Sigmoid colon (tissue), 7 donors: ENCODE results near the gene LHFPL6. TPM values are rescaled to one million over a fixed set of nuclear protein-coding genes. Genes with fewer than 3 reads are reported as not detected.

Experiments
- DNase-seq: peaks from one replicate; pipeline ENCODE4 v3.0.0-alpha.2; 2019
- H3K27ac ChIP-seq, 4 donors: fragments of 200-600 bp; sonication (generic); one replicate each; pipeline ENCODE4 v1.5.1; 2016 to 2019; ENCODE audit warnings: mild to moderate bottlenecking in 1 of 4
- H3K27me3 ChIP-seq, 3 donors: fragments of 200-600 bp; sonication (generic); one replicate each; pipeline ENCODE4 v1.5.1; 2019; ENCODE audit warnings: mild to moderate bottlenecking in 1 of 3
- H3K36me3 ChIP-seq, 4 donors: fragments of 200-600 bp; sonication (generic); one replicate each; pipeline ENCODE4 v1.5.1; 2016 to 2019
- H3K4me1 ChIP-seq, 4 donors: fragments of 200-600 bp; sonication (generic); one replicate each; pipeline ENCODE4 v1.5.1; 2017 to 2019
- H3K4me3 ChIP-seq, 4 donors: fragments of 200-600 bp; sonication (generic); one replicate each; pipeline ENCODE4 v1.5.1; 2017 to 2019; ENCODE audit warnings: mild to moderate bottlenecking in 2 of 4, moderate library complexity in 1 of 4
- H3K9me3 ChIP-seq, 4 donors: fragments of 200-600 bp in 3 of 4; sonication (generic) in 3 of 4; one replicate each; pipeline versions ENCODE4 v1.5.1 to v1.6.1; 2013 to 2019
- EP300 ChIP-seq, 4 donors: sonication (generic); formaldehyde crosslinking; IDR thresholded peaks; one replicate each; pipeline ENCODE4 v1.6.1; 2017; ENCODE audit warnings: antibody characterized with exemption in 4 of 4
- POLR2A ChIP-seq, 2 donors: fragments of 450-650 bp; IDR thresholded peaks; one replicate each; pipeline ENCODE4 v1.6.1; 2016; ENCODE audit warnings: antibody characterized with exemption in 2 of 2, mild to moderate bottlenecking in 2 of 2, moderate library complexity in 2 of 2
- POLR2AphosphoS5 ChIP-seq, 4 donors: sonication (generic); formaldehyde crosslinking; IDR thresholded peaks; one replicate each; pipeline ENCODE4 v1.6.1; 2017; ENCODE audit warnings: antibody characterized with exemption in 4 of 4
- WGBS, 2 donors: extraction: QIAGEN DNeasy Blood & Tissue Kit; methylation state at CpG; one replicate each; pipeline ENCODE4 v1.1.7; 2013; 5-methylcytosine and 5-hydroxymethylcytosine counted together
- intact Hi-C: fragments of 100-400 bp; cut with DNase I; formaldehyde crosslinking; loops from one replicate; pipeline ENCODE4 v1.15.1; 2023
- polyA plus RNA-seq, 3 donors: library from polyadenylated mRNA; stranded (reverse); fragments of 200-250 nt; gene quantifications; one replicate each; pipeline ENCODE4 v1.2.3, GENCODE V29; 2013
- total RNA-seq, 4 donors: library from RNA; depleted of rRNA; stranded (reverse); fragments of >200 nt; gene quantifications; one replicate each; pipeline ENCODE4 v1.1.0, GENCODE V29; 2016
- TF ChIP-seq, protein P1 (sequence below), 4 experiments: fragments of 450-650 bp in 3 of 4; fragments of 200-600 bp in 1 of 4; IDR thresholded peaks; one replicate each; pipeline ENCODE4 v1.5.1; 2016 to 2019; ENCODE audit warnings: antibody characterized with exemption in 4 of 4, mild to moderate bottlenecking in 3 of 4, moderate library complexity in 2 of 4
- donor health status: healthy with polysubstance abuse.
- donor health status: Bipolar disorder and iron deficiency.
- donor health status: healthy.

Gene LHFPL6
- total and polyA plus RNA-seq, 7 donors: 2.5 to 69.2 (median 41.7) TPM

DNA sequence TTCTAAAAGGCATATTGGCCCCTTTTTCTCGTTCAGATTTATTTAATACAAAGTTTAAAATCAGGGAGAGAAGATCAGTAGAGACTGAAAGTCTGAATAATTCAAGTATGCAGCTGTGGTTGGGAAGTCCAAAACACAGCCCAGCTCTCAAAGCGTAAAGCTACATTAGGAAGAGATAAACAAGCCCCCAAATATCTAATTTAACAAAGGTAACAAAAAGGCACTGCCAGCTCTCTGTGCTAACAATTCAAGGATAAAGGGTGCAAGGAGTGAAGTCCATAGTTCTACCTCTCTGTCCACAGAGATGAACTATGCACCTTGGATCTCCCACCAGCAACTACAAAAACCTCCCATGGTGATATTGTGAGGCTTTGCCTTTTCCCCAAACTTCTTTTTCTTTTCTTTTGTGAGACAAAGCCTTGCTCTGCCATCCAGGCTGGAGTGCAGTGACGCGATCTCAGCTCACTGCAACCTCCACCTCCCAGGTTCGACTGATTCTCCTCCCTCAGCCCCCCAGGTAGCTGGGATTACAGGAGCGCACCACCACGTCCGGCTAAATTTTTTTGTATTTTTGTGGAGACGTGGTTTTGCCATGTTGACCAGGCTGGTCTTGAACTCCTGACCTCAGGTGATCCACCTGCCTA is 104.4 kb downstream of the LHFPL6 start:
- intact Hi-C loops: no loop called here
- WGBS, 2 donors: 88 to 89% methylated on average over 9 of the region's 9 CpGs
- no peak for DNase-seq

DNA sequence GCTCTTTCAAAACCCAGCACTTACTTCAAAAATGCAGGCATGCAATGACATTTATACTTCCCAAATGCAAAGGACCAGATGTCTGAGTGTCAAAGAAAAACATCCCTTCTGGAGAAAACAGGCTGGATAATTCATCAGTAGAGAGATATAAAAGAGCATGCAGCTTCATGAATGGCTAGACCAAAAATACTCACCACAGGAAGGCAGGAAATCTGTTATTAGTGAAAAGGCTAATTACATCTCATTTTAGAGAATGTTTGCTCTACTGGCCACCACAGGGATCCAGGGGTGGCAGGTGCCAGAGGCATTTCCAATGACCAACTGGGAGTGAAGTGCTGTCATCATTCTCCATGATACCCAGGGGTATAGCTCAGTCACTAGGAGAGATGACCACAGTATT is 106.5 kb downstream of the LHFPL6 start:
- no peaks in the 10 kb centered on the region for H3K27me3 ChIP-seq
- no peak for DNase-seq
- intact Hi-C loops: no loop called here
- H3K36me3 ChIP-seq: no peaks in the 10 kb centered on the region
- H3K9me3 ChIP-seq: no peaks in the 10 kb centered on the region
- peaks cover 0 to 9% (median 0%) of the 10 kb centered on the region in 4 donors for H3K4me1 ChIP-seq
- no peak overlapping the region for H3K4me3 ChIP-seq
- H3K27ac ChIP-seq: no peak overlapping the region
- TF ChIP-seq EP300 (IDR thresholded peaks at IDR 0.05): no peak
- TF ChIP-seq POLR2A (IDR thresholded peaks at IDR 0.05): no peak
- TF ChIP-seq, protein P1, sequence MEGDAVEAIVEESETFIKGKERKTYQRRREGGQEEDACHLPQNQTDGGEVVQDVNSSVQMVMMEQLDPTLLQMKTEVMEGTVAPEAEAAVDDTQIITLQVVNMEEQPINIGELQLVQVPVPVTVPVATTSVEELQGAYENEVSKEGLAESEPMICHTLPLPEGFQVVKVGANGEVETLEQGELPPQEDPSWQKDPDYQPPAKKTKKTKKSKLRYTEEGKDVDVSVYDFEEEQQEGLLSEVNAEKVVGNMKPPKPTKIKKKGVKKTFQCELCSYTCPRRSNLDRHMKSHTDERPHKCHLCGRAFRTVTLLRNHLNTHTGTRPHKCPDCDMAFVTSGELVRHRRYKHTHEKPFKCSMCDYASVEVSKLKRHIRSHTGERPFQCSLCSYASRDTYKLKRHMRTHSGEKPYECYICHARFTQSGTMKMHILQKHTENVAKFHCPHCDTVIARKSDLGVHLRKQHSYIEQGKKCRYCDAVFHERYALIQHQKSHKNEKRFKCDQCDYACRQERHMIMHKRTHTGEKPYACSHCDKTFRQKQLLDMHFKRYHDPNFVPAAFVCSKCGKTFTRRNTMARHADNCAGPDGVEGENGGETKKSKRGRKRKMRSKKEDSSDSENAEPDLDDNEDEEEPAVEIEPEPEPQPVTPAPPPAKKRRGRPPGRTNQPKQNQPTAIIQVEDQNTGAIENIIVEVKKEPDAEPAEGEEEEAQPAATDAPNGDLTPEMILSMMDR (IDR thresholded peaks at IDR 0.05): no peak
- TF ChIP-seq POLR2AphosphoS5 (IDR thresholded peaks at IDR 0.05): no peak

More for the DNA sequence above, 104.4 kb downstream of the LHFPL6 start:
- no peaks in the 10 kb centered on the region for H3K27me3 ChIP-seq
- no peak overlapping the region for H3K27ac ChIP-seq
- TF ChIP-seq EP300 (IDR thresholded peaks at IDR 0.05) (no peak), POLR2AphosphoS5 (IDR thresholded peaks at IDR 0.05) (no peak), POLR2A (IDR thresholded peaks at IDR 0.05) (no peak)
- TF ChIP-seq, protein P1 (IDR thresholded peaks at IDR 0.05): no peak
- H3K36me3 ChIP-seq: no peaks in the 10 kb centered on the region
- peaks cover 0 to 15% (median 2%) of the 10 kb centered on the region in 4 donors for H3K4me1 ChIP-seq
- H3K4me3 ChIP-seq: no peak overlapping the region
- H3K9me3 ChIP-seq: no peaks in the 10 kb centered on the region

DNA sequence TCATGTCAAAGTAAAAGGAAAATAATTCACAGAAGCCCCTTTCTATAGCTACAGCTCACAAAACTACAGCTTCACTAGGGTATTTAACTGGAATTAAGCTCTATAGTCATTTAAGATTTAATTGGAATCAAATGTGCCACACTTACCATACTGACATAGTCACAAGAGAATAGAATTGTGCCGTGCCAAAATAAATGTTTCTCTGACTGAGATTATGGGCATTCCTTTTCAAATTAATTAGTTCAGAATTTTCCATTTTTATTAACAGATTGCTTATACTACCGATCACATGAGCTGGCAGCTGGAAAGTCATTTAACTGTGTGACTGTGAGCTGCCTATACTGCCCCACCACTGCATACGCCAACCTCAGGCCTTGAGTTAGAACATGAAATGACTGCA is 108.4 kb downstream of the LHFPL6 start:
- H3K36me3 ChIP-seq: no peaks in the 10 kb centered on the region
- H3K4me1 ChIP-seq: peaks cover 0 to 3% (median 0%) of the 10 kb centered on the region in 4 donors
- no peaks in the 10 kb centered on the region for H3K9me3 ChIP-seq
- H3K27me3 ChIP-seq: no peaks in the 10 kb centered on the region
- TF ChIP-seq, protein P1 (IDR thresholded peaks at IDR 0.05): no peak
- no peak for TF ChIP-seq POLR2A (IDR thresholded peaks at IDR 0.05)
- no peak for TF ChIP-seq POLR2AphosphoS5 (IDR thresholded peaks at IDR 0.05)
- TF ChIP-seq EP300 (IDR thresholded peaks at IDR 0.05): no peak
- H3K4me3 ChIP-seq: no peak overlapping the region
- intact Hi-C loops: no loop called here
- no peak overlapping the region for H3K27ac ChIP-seq
- WGBS, 2 donors: 84 to 93% methylated on average over 3 of the region's 3 CpGs
- DNase-seq: no peak

DNA sequence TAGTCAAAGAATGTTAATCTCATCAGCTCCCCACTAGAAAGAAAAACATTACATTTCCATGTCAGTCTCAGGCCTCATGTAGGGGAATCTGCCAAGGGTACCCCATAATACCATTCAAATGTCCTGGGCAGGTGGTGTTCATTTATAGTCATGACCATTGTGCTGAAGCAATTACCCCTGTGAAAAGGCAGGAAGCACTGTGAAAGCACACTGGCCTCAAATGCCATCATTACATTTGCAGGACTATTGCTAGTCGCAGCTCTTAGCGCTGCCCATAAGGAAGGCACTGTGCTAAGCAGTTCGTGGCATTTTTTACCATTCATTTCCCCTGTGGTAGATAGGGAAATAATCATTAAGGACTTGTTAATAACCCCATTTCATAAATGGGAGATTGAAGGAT is 109.0 kb downstream of the LHFPL6 start:
- no peak for DNase-seq
- H3K4me3 ChIP-seq: no peak overlapping the region
- no peaks in the 10 kb centered on the region for H3K36me3 ChIP-seq
- TF ChIP-seq POLR2AphosphoS5 (IDR thresholded peaks at IDR 0.05): no peak
- TF ChIP-seq, protein P1 (IDR thresholded peaks at IDR 0.05): no peak
- no peak for TF ChIP-seq POLR2A (IDR thresholded peaks at IDR 0.05)
- no peak for TF ChIP-seq EP300 (IDR thresholded peaks at IDR 0.05)
- H3K9me3 ChIP-seq: no peaks in the 10 kb centered on the region
- H3K27ac ChIP-seq: no peak overlapping the region
- 63 to 72% methylated on average over 3 of the region's 3 CpGs for WGBS, 2 donors
- H3K4me1 ChIP-seq: no peaks in the 10 kb centered on the region
- H3K27me3 ChIP-seq: no peaks in the 10 kb centered on the region
- intact Hi-C loops: no loop called here

DNA sequence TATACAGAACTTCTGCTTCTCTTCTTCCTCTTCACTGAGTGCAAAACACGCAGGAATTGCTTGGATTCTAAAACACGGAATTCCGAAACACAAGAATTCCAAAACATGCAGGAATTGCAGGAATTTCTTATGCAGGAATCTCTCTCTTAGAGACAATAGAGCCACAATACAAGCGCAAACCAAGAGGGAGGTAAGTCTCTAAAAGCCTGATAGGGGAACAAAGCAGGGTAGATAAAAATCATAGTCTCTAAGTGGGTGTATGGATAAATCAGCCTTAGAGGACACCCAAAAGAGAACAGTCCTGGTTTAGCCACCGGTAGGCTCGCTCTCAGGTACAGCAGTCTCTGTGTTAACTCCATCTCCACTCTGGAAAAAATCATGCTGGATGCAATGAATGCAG is 112.9 kb downstream of the LHFPL6 start:
- H3K36me3 ChIP-seq: no peaks in the 10 kb centered on the region

More for the DNA sequence above, 112.9 kb downstream of the LHFPL6 start:
- no peak for DNase-seq
- H3K27me3 ChIP-seq: no peaks in the 10 kb centered on the region
- TF ChIP-seq POLR2AphosphoS5 (IDR thresholded peaks at IDR 0.05): no peak
- no peak for TF ChIP-seq POLR2A (IDR thresholded peaks at IDR 0.05)
- TF ChIP-seq EP300 (IDR thresholded peaks at IDR 0.05): no peak
- TF ChIP-seq, protein P1 (IDR thresholded peaks at IDR 0.05): no peak
- H3K4me3 ChIP-seq: no peak overlapping the region
- intact Hi-C loops: no loop called here
- no peaks in the 10 kb centered on the region for H3K4me1 ChIP-seq
- no peak overlapping the region for H3K27ac ChIP-seq
- 69 to 78% methylated on average over 6 of the region's 6 CpGs for WGBS, 2 donors
- H3K9me3 ChIP-seq: no peaks in the 10 kb centered on the region
